Thyroid gland (tissue), 4 donors: ENCODE measurements around the gene DARS1. TPM values are rescaled to one million over a fixed set of nuclear protein-coding genes. Genes with fewer than 3 reads are reported as not detected.

Experiments
- DNase-seq, 2 donors: peaks; one replicate each; pipeline ENCODE4 v3.0.0-alpha.2; 2019
- H3K27ac ChIP-seq, 3 donors: fragments of 200-600 bp; sonication (generic); 1 replicate in 2 of 3; 2 replicates in 1 of 3; pipeline ENCODE4 v1.5.1; 2016 to 2019; ENCODE audit warnings: mild to moderate bottlenecking in 1 of 3, moderate library complexity in 1 of 3
- H3K27me3 ChIP-seq: fragments of 200-600 bp; sonication (generic); one replicate; pipeline ENCODE4 v1.5.1; 2019
- H3K36me3 ChIP-seq, 2 donors: fragments of 200-600 bp; sonication (generic); one replicate each; pipeline ENCODE4 v1.5.1; 2016 to 2019
- H3K4me1 ChIP-seq, 2 donors: fragments of 200-600 bp; sonication (generic); one replicate each; pipeline ENCODE4 v1.5.1; 2017 to 2019
- H3K4me3 ChIP-seq, 3 donors: fragments of 200-600 bp; sonication (generic); replicated peaks in 1 of 3; 1 replicate in 2 of 3; 2 replicates in 1 of 3; pipeline ENCODE4 v1.5.1; 2016; ENCODE audit warnings: mild to moderate bottlenecking in 1 of 3
- H3K9me3 ChIP-seq: fragments of 200-600 bp; sonication (generic); one replicate; pipeline ENCODE4 v1.5.1; 2017
- CTCF ChIP-seq, 6 experiments: fragments of 200-600 bp in 3 of 6; fragments of 450-650 bp in 3 of 6; sonication (generic) in 3 of 6; IDR thresholded peaks; one replicate each; pipeline ENCODE4 v1.5.1; 2016 to 2019; ENCODE audit warnings: antibody characterized with exemption in 6 of 6, mild to moderate bottlenecking in 2 of 6, inconsistent platforms in 1 of 6, moderate library complexity in 1 of 6
- POLR2A ChIP-seq, 2 donors: fragments of 450-650 bp; IDR thresholded peaks; one replicate each; pipeline ENCODE4 v1.6.1; 2017; ENCODE audit warnings: antibody characterized with exemption in 2 of 2, mild to moderate bottlenecking in 2 of 2, moderate library complexity in 1 of 2
- WGBS, 2 donors: methylation state at CpG; one replicate each; pipeline ENCODE4 v1.1.5; 2017; 5-methylcytosine and 5-hydroxymethylcytosine counted together
- intact Hi-C: fragments of 100-400 bp; cut with DNase I; formaldehyde crosslinking; loops from one replicate; pipeline ENCODE4 v1.15.1; 2023
- total RNA-seq, 4 donors: library from RNA; depleted of rRNA; stranded (reverse); fragments of >200 nt; gene quantifications; one replicate each; pipeline ENCODE4 v1.2.3, GENCODE V29; 2016

Gene DARS1
- total RNA-seq, 4 donors from 2014 or later = 69.6 to 94.4 (median 75.9) TPM

DNA sequence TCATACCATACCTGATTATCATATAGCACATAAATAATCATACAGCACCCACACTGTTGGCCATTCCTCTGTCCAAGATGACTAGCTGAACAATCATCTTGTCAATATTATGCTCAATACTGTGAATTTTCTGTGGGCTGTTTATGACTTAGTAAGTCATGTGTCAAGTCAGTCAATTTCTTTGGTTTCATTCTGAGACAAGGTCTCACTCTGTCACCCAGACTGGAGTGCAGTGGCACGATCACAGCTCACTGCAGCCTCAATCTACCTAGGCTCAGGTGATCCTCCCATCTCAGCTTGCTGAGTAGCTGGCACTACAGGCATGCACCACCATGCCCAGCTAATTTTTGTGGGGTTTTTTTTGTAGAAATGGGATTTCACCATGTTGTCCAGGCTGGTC is 114.9 kb downstream of the DARS1 start:
- H3K4me3 ChIP-seq = no peak overlapping the region
- no peaks in the 10 kb centered on the region for H3K27me3 ChIP-seq
- WGBS, 2 donors = 91 to 95% methylated on average over 1 of the region's 1 CpG
- TF ChIP-seq POLR2A (IDR thresholded peaks at IDR 0.05) = no peak
- TF ChIP-seq CTCF (IDR thresholded peaks at IDR 0.05) = no peak
- peaks cover 0 to 15% of the 10 kb centered on the region in 2 donors for H3K36me3 ChIP-seq
- no peak overlapping the region for H3K27ac ChIP-seq
- H3K4me1 ChIP-seq = peaks cover 0 to 6% of the 10 kb centered on the region in 2 donors
- H3K9me3 ChIP-seq = no peaks in the 10 kb centered on the region
- intact Hi-C loops = no loop called here
- DNase-seq = no peak

DNA sequence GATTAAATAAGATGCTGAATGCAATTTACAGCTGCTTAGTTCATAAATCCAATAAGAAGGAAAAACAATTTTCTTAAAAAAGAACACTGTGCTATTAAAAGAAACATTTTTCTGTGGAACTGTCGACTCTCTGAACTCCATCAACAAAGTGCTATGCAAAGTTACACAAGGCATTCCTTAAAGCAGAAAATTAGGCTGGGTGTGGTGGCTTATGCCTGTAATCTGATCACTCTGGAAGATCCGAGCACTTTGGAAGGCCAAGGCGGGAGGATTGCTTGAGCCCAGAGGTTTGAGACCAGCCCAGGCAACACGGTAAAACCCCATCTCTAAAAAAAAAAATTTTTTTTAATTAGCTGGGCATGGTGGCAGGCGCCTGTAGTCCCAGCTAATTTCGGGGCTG is 122.2 kb downstream of the DARS1 start:
- H3K4me1 ChIP-seq = no peaks in the 10 kb centered on the region
- intact Hi-C loops = no loop called here
- H3K4me3 ChIP-seq = no peak overlapping the region
- no peak overlapping the region for H3K27ac ChIP-seq
- no peak for TF ChIP-seq CTCF (IDR thresholded peaks at IDR 0.05)
- TF ChIP-seq POLR2A (IDR thresholded peaks at IDR 0.05) = no peak
- no peaks in the 10 kb centered on the region for H3K9me3 ChIP-seq
- 84 to 89% methylated on average over 6 of the region's 6 CpGs for WGBS, 2 donors
- no peak for DNase-seq
- peaks cover 0 to 20% of the 10 kb centered on the region in 2 donors for H3K36me3 ChIP-seq
- H3K27me3 ChIP-seq = no peaks in the 10 kb centered on the region

GRCh38 chr2:135862718-135863117 is 122.7 kb downstream of the DARS1 start:
- Histone ChIP-seq H3K36me3 (peaks cover 0 to 18% of the 10 kb centered on the region in 2 donors), H3K27me3 (no peaks in the 10 kb centered on the region), H3K4me1 (no peaks in the 10 kb centered on the region), H3K9me3 (no peaks in the 10 kb centered on the region), H3K27ac (no peak overlapping the region), H3K4me3 (no peak overlapping the region)
- TF ChIP-seq CTCF (IDR thresholded peaks at IDR 0.05) (no peak), POLR2A (IDR thresholded peaks at IDR 0.05) (no peak)
- intact Hi-C loops = no loop called here
- WGBS, 2 donors = 85 to 88% methylated on average over 4 of the region's 4 CpGs
- DNase-seq = no peak

Other genes starting within 250 kb of the DARS1 start
- 100 to 1,000 TPM in 2 of 4 donors, 10 to 100 TPM in 2; 83.6 to 134 (median 98.6) TPM for gene UBXN4, start 243.8 kb downstream of the DARS1 start, total RNA-seq
- gene LCT, start 148.4 kb downstream of the DARS1 start, total RNA-seq = under 1 TPM in 1 of 4 donors, not detected in 3; 0.24 TPM
- 1 to 10 TPM; 5.9 to 9.5 (median 7.1) TPM for gene MCM6, start 109.2 kb downstream of the DARS1 start, total RNA-seq
- 10 to 100 TPM in 3 of 4 donors, 1 to 10 TPM in 1; 7.1 to 17.5 (median 13.5) TPM for gene CXCR4, start 132.5 kb upstream of the DARS1 start, total RNA-seq